H9 (cell line): ENCODE measurements around the gene MFSD1. TPM values are rescaled to one million over a fixed set of nuclear protein-coding genes. Genes with fewer than 3 reads are reported as not detected.

ENCODE experiments used
- DNase-seq: peaks from one replicate; pipeline ENCODE4 v3.0.0-alpha.2; 2017
- H2AFZ ChIP-seq: one replicate; pipeline ENCODE4 v1.6.1; 2013; ENCODE audit warnings: mild to moderate bottlenecking, low read length, control low read depth, moderate library complexity
- H2AK5ac ChIP-seq: 2 replicates; pipeline ENCODE4 v1.6.1; 2013; ENCODE audit warnings: low read length, control low read depth, mixed read lengths; ENCODE audit not compliant: insufficient read length
- H2BK120ac ChIP-seq: one replicate; pipeline ENCODE4 v1.6.1; 2013; ENCODE audit warnings: low read depth, mild to moderate bottlenecking, low read length, control low read depth, inconsistent platforms; ENCODE audit not compliant: poor library complexity, severe bottlenecking
- H2BK12ac ChIP-seq: 2 replicates; pipeline ENCODE4 v1.6.1; 2013; ENCODE audit warnings: low read length, control low read depth, mixed read lengths, low read depth; ENCODE audit not compliant: insufficient read length
- H2BK15ac ChIP-seq: 2 replicates; pipeline ENCODE4 v1.6.1; 2013; ENCODE audit warnings: low read depth, low read length, control low read depth
- H2BK20ac ChIP-seq: one replicate; pipeline ENCODE4 v1.6.1; 2013; ENCODE audit warnings: low read depth, mild to moderate bottlenecking, low read length, control low read depth, inconsistent platforms; ENCODE audit not compliant: poor library complexity, severe bottlenecking
- H2BK5ac ChIP-seq: 2 replicates; pipeline ENCODE4 v1.6.1; 2013; ENCODE audit warnings: low read length, control low read depth, mixed read lengths; ENCODE audit not compliant: insufficient read length
- H3K14ac ChIP-seq: 2 replicates; pipeline ENCODE4 v1.6.1; 2013; ENCODE audit warnings: low read length, control low read depth; ENCODE audit not compliant: insufficient read depth
- H3K18ac ChIP-seq: 2 replicates; pipeline ENCODE4 v1.6.1; 2013; ENCODE audit warnings: low read depth, mild to moderate bottlenecking, mixed read lengths, low read length, control low read depth; ENCODE audit not compliant: insufficient read length
- H3K23ac ChIP-seq: 2 replicates; pipeline ENCODE4 v1.6.1; 2013; ENCODE audit warnings: low read length, control low read depth, mixed read lengths, low read depth; ENCODE audit not compliant: insufficient read length
- H3K23me2 ChIP-seq: 2 replicates; pipeline ENCODE4 v1.6.1; 2013; ENCODE audit warnings: low read depth, mild to moderate bottlenecking, mixed read lengths, low read length, control low read depth; ENCODE audit not compliant: insufficient read length, poor library complexity, severe bottlenecking
- H3K27ac ChIP-seq: 2 replicates; pipeline ENCODE4 v1.5.1; 2013; ENCODE audit warnings: low read length, control low read depth, mixed read lengths, low read depth; ENCODE audit not compliant: insufficient read length
- H3K27me3 ChIP-seq: 2 replicates; pipeline ENCODE4 v1.6.1; 2013; ENCODE audit warnings: low read length, control low read depth, inconsistent platforms; ENCODE audit not compliant: insufficient read depth
- H3K4ac ChIP-seq: 2 replicates; pipeline ENCODE4 v1.6.1; 2013; ENCODE audit warnings: low read depth, mild to moderate bottlenecking, control low read depth, inconsistent platforms, low read length, moderate library complexity
- H3K4me1 ChIP-seq: 2 replicates; pipeline ENCODE4 v1.6.1; 2013; ENCODE audit warnings: low read length, control low read depth, inconsistent platforms; ENCODE audit not compliant: insufficient read depth
- H3K4me2 ChIP-seq: 2 replicates; pipeline ENCODE4 v1.6.1; 2013; ENCODE audit warnings: low read length, control low read depth, mixed read lengths; ENCODE audit not compliant: insufficient read length, insufficient read depth
- H3K56ac ChIP-seq: 2 replicates; pipeline ENCODE4 v1.6.1; 2013; ENCODE audit warnings: low read depth, mild to moderate bottlenecking, mixed read lengths, low read length, control low read depth; ENCODE audit not compliant: insufficient read length
- H3K79me1 ChIP-seq: 2 replicates; pipeline ENCODE4 v1.6.1; 2013; ENCODE audit warnings: low read depth, mild to moderate bottlenecking, moderate library complexity, low read length, control low read depth, inconsistent platforms; ENCODE audit not compliant: insufficient read depth, poor library complexity, severe bottlenecking
- H3K79me2 ChIP-seq: 2 replicates; pipeline ENCODE4 v1.6.1; 2013; ENCODE audit warnings: low read length, control low read depth, inconsistent platforms; ENCODE audit not compliant: insufficient read depth
- H3K9ac ChIP-seq: 2 replicates; pipeline ENCODE4 v1.6.1; 2013; ENCODE audit warnings: low read length, control low read depth, mixed read lengths; ENCODE audit not compliant: insufficient read length; ENCODE audit errors: extremely low read depth
- H3K9me3 ChIP-seq: one replicate; pipeline ENCODE4 v1.6.1; 2013; ENCODE audit warnings: low read depth, low read length, inconsistent platforms; ENCODE audit not compliant: control insufficient read depth
- H3T11ph ChIP-seq: one replicate; pipeline ENCODE4 v1.6.1; 2013; ENCODE audit warnings: mild to moderate bottlenecking, low read length, control low read depth, inconsistent platforms
- H4K20me1 ChIP-seq: one replicate; pipeline ENCODE4 v1.6.1; 2013; ENCODE audit not compliant: control insufficient read depth, insufficient read length, insufficient read depth
- H4K5ac ChIP-seq: 2 replicates; pipeline ENCODE4 v1.6.1; 2013; ENCODE audit warnings: low read depth, mild to moderate bottlenecking, mixed read lengths, low read length, control low read depth; ENCODE audit not compliant: insufficient read length
- H4K8ac ChIP-seq: replicated peaks from 2 replicates; pipeline ENCODE4 v1.6.1; 2013; ENCODE audit warnings: low read length, control low read depth, mixed read lengths, low read depth; ENCODE audit not compliant: insufficient read length
- H4K91ac ChIP-seq: 2 replicates; pipeline ENCODE4 v1.6.1; 2013; ENCODE audit warnings: low read depth, mild to moderate bottlenecking, moderate library complexity, mixed read lengths, low read length, control low read depth; ENCODE audit not compliant: insufficient read length
- H3K27ac Mint-ChIP-seq, 3 experiments: 2 replicates in 2 of 3; 3 replicates in 1 of 3; pipeline ENCODE4 v1.8.0; 2020 to 2021; ENCODE audit warnings: mixed read lengths in 3 of 3, mild to moderate bottlenecking in 1 of 3, moderate library complexity in 1 of 3
- H3K27me3 Mint-ChIP-seq: 2 replicates; pipeline ENCODE4 v1.8.0; 2021; ENCODE audit warnings: low read depth, mild to moderate bottlenecking, moderate library complexity, mixed read lengths
- H3K36me3 Mint-ChIP-seq, 3 experiments: 2 replicates in 2 of 3; 3 replicates in 1 of 3; pipeline ENCODE4 v1.8.0; 2020 to 2021; ENCODE audit warnings: low read depth in 3 of 3, mixed read lengths in 3 of 3; ENCODE audit not compliant: insufficient read depth in 1 of 3
- H3K4me1 Mint-ChIP-seq, 2 experiments: 2 replicates each; pipeline ENCODE4 v1.8.0; 2020; ENCODE audit warnings: mixed read lengths in 2 of 2
- H3K4me3 Mint-ChIP-seq, 2 experiments: 2 replicates in 1 of 2; 3 replicates in 1 of 2; pipeline ENCODE4 v1.8.0; 2020 to 2021; ENCODE audit warnings: mild to moderate bottlenecking in 2 of 2, mixed read lengths in 2 of 2, moderate library complexity in 1 of 2
- H3K9me3 Mint-ChIP-seq, 2 experiments: 2 replicates in 1 of 2; 3 replicates in 1 of 2; pipeline ENCODE4 v1.8.0; 2020; ENCODE audit warnings: mild to moderate bottlenecking in 2 of 2, mixed read lengths in 2 of 2, moderate library complexity in 1 of 2
- WGBS: extraction: QIAGEN DNeasy Blood & Tissue Kit; methylation state at CpG from one replicate; pipeline ENCODE4 v1.1.7; 2013; ENCODE audit warnings: missing lambda C conversion rate, low lambda C conversion rate, mixed read lengths; ENCODE audit not compliant: insufficient read length; ENCODE audit errors: extremely low coverage; 5-methylcytosine and 5-hydroxymethylcytosine counted together
- total RNA-seq: library from RNA; stranded (reverse); gene quantifications from 2 replicates; pipeline ENCODE4 v1.2.1, GENCODE V29; 2021
- TF ChIP-seq, protein P1 (sequence below): fragments of 200-600 bp; sonication (generic); conservative IDR thresholded peaks from 3 replicates; pipeline ENCODE4 v1.8.0; 2021; ENCODE audit warnings: antibody characterized with exemption, mild to moderate bottlenecking

MFSD1 gene
- total RNA-seq, 1 experiment from 2014 or later: 9.5 TPM

DNA sequence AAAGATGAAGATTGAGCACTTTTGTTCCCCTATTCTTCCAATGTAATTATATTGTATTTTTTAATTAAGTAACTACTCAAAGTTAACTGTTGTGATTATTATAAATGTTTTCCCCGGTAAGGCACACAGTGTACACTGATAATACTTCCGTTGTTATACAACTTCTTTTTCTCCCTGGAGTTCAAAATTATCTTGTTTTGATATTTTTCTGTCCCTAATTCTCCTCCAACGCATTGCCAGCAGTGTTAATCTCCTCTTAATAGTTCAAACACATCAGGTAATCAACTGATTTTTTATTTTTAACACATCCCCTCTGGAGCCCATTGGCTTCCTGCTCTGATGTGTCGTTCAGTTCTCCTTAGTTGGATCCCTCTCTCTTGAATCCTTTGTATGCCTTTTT, 32.3 kb upstream of the MFSD1 start:
- Histone ChIP-seq H2AFZ (no peak overlapping the region), H2BK12ac (no peak overlapping the region), H2BK5ac (no peak overlapping the region), H2BK15ac (no peak overlapping the region), H3K4me1 (no peaks in the 10 kb centered on the region; the same call in 1 of the 2 replicates), H3K14ac (no peak overlapping the region), H4K8ac (no peak overlapping the region), H2AK5ac (no peak overlapping the region), H2BK20ac (no peak overlapping the region), H4K5ac (no peak overlapping the region), H3K9me3 (no peaks in the 10 kb centered on the region), H3K79me1 (no peaks in the 10 kb centered on the region), H3K4me2 (no peak overlapping the region), H3K23me2 (no peaks in the 10 kb centered on the region), H3K79me2 (no peaks in the 10 kb centered on the region), H3K56ac (no peak overlapping the region), H3K18ac (no peak overlapping the region), H3K27me3 (no peaks in the 10 kb centered on the region), H3K27ac (no peak overlapping the region), H4K91ac (no peak overlapping the region), H4K20me1 (no peaks in the 10 kb centered on the region), H3K4ac (no peak overlapping the region), H3K9ac (no peak overlapping the region), H3K23ac (no peak overlapping the region), H2BK120ac (no peak overlapping the region), H3T11ph (no peak overlapping the region)
- H3K27ac Mint-ChIP-seq: no peak overlapping the region; a peak in 1 of 7 replicates
- H3K4me1 Mint-ChIP-seq: peaks cover 24 to 25% of the 10 kb centered on the region in 2 experiments
- H3K36me3 Mint-ChIP-seq: no peaks in the 10 kb centered on the region
- no peaks in the 10 kb centered on the region for H3K27me3 Mint-ChIP-seq
- no CpG with 5 or more reads among the region's 4 CpGs for WGBS
- no peaks in the 10 kb centered on the region for H3K9me3 Mint-ChIP-seq
- DNase-seq: no peak
- TF ChIP-seq, protein P1, sequence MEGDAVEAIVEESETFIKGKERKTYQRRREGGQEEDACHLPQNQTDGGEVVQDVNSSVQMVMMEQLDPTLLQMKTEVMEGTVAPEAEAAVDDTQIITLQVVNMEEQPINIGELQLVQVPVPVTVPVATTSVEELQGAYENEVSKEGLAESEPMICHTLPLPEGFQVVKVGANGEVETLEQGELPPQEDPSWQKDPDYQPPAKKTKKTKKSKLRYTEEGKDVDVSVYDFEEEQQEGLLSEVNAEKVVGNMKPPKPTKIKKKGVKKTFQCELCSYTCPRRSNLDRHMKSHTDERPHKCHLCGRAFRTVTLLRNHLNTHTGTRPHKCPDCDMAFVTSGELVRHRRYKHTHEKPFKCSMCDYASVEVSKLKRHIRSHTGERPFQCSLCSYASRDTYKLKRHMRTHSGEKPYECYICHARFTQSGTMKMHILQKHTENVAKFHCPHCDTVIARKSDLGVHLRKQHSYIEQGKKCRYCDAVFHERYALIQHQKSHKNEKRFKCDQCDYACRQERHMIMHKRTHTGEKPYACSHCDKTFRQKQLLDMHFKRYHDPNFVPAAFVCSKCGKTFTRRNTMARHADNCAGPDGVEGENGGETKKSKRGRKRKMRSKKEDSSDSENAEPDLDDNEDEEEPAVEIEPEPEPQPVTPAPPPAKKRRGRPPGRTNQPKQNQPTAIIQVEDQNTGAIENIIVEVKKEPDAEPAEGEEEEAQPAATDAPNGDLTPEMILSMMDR: no peak
- no peak overlapping the region for H3K4me3 Mint-ChIP-seq
